ENCODE results near the gene CGB8.

CGB8 gene

DNA sequence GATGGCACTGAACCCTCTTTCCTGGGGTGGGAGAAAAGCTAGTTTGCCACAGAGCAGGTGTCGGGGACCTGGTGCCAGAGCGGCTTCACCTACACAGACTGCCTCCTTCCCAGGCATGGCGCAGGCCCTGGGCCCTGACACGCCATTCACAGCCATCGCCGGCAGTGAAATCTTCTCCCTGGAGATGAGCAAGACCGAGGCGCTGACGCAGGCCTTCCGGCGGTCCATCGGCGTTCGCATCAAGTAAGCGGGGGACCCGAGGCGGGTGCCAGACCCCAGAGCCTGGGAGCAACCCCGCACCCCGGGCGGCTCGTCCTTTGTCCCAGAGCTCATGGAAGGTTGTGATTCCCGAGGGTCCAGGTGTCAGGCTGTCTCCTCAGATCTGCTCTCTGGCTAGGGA, 42.0 kb downstream of the CGB8 start:
- DNase-seq (ENCODE audit: low read depth in 2 of 2), result no peak

GRCh38 chr19:49004964-49005614, 43.8 kb downstream of the CGB8 start:
- no peak for DNase-seq (ENCODE audit: low read depth in 2 of 2)

DNA sequence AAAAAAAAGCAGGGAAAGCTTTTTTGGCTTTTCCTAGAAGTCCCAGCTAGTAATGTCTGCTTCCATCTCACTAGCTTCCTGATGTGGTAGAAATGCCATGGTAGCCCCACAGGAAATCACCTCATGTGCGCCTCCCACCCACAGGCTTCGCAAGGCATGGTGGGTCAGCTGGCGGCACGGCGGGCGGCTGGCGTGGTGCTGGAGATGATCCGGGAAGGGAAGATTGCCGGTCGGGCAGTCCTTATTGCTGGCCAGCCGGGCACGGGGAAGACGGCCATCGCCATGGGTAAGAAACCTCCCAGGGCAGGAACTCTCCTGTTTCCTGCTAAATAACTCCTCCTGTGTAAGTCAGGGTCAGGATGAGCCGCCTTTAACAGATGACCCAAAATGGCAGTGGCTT, 44.8 kb downstream of the CGB8 start:
- DNase-seq (ENCODE audit: low read depth in 2 of 2), result no peak

DNA sequence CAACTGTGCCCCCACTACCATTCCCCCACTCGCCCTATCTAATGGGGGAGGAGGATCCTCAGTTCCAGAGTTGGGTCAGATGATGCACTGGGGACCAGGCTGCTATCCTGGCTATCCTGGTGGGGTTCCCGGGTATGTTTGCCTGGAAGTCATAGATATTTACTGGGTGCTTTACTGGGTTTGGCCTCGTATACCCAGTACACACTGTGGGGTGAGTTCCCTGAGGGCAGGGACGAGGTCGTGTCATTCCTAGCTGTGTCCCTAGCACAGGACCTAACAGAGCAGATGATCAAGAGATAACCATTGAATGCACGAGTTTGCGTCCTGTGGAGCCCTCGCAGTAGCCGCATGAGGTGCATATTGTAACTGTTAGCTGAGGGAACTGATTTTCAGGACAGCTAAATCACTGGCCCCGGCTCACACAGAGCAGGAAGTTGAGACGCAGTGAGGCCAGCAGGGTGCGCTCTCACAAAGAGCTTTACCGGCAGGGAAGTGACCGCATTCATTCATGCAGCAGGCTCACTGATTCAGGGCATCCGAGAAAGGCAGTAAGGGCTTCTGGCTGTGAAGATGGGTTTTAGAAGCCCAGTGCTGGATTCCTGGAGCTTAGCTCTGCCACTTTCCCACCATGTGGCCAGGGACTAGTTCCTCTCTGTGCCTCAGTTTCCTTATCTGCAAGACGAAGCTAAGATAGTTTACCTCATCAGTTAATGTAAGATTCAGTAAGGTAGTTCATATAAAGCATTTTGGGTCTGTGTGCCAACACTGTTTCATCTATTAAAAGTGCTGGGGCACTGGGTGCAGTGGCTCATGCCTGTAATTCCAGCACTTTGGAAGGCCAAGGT, 49.2 kb downstream of the CGB8 start:
- DNase-seq (ENCODE audit: low read depth in 2 of 2), result peak in 1 of 2 donors; percentile 72

GRCh38 chr19:48997972-48998371, 50.9 kb downstream of the CGB8 start:
- peak in 1 of 2 donors; percentile 52 for DNase-seq (ENCODE audit: low read depth in 2 of 2)
